ENCODE data around the gene CLTC. TPM values are rescaled to one million over a fixed set of nuclear protein-coding genes. Genes with fewer than 3 reads are reported as not detected.

The CLTC gene
- total RNA-seq, 1 donor from 2014 or later, result 113 TPM

DNA sequence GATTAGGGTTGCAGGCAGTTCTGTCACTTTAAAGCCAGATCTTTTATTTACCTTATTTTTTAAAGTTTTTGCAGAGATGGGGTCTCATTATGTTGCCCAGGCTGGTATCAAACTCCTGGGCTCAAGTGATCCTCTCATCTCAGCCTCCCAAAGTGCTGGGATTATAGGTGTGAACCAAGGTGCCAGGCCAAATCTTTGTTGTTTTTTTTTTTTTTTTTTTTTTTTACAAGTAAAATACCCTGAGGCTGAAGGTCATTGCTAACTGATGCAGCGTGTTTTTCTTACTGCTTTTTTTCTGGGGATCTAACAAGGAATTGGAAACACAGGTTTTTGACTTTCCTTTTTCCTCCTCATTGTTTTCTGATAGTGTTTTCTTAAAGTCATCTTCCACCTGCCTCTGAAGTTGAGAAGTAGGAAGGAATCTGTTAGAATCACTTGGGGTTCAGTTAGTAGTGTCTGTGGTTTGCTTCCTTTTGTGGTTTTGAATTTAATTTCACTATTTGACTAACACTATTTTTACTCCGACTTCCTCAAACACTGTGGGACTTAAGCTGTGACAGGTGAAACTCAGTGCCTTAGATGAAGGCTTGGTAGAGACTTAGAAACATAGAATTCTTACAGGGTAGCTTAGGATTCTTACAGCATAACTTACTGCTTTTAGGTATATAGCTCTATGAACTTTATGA is 22.2 kb downstream of the CLTC start:
- no peak for DNase-seq (ENCODE audit: extremely low spot score in 2 of 2)
- H3K27ac ChIP-seq, result no peak overlapping the region
- H3K9me3 ChIP-seq, result no peaks in the 10 kb centered on the region
- intact Hi-C loops (cut with DNase I), result no loop called here
- TF ChIP-seq POLR2A (IDR thresholded peaks at IDR 0.05) (no peak), POLR2AphosphoS5 (IDR thresholded peaks at IDR 0.05; ENCODE audit: insufficient read depth in 1 of 2, low read depth in 1 of 2) (no peak)
- TF ChIP-seq, protein P1, sequence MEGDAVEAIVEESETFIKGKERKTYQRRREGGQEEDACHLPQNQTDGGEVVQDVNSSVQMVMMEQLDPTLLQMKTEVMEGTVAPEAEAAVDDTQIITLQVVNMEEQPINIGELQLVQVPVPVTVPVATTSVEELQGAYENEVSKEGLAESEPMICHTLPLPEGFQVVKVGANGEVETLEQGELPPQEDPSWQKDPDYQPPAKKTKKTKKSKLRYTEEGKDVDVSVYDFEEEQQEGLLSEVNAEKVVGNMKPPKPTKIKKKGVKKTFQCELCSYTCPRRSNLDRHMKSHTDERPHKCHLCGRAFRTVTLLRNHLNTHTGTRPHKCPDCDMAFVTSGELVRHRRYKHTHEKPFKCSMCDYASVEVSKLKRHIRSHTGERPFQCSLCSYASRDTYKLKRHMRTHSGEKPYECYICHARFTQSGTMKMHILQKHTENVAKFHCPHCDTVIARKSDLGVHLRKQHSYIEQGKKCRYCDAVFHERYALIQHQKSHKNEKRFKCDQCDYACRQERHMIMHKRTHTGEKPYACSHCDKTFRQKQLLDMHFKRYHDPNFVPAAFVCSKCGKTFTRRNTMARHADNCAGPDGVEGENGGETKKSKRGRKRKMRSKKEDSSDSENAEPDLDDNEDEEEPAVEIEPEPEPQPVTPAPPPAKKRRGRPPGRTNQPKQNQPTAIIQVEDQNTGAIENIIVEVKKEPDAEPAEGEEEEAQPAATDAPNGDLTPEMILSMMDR (IDR thresholded peaks at IDR 0.05), result no peak
- peaks cover 55% of the 10 kb centered on the region for H3K4me1 ChIP-seq
- peaks cover 0 to 6% of the 10 kb centered on the region in 2 donors for H3K36me3 ChIP-seq
- H3K4me3 ChIP-seq, result no peak overlapping the region
- H3K27me3 ChIP-seq, result no peaks in the 10 kb centered on the region

DNA sequence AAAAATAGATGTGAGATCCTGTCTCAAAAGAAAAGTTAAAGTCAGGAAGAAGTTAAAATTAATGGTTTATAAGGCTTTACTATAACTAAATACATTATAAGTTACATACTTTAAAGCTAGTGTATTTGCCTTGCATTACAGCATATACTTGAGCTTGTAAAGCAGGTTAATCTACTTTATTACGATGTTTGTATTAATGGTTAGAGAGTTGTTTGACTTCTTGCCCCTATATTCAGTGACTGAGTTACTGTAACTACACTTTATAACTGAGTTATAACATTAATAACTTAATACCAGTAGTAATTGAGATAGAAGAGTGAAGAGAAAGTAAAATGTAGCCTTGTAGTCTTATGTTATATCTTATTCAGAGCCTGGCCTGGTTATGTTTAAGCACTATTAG is 22.9 kb downstream of the CLTC start:
- TF ChIP-seq POLR2AphosphoS5 (IDR thresholded peaks at IDR 0.05; ENCODE audit: insufficient read depth in 1 of 2, low read depth in 1 of 2) (no peak), POLR2A (IDR thresholded peaks at IDR 0.05) (no peak)
- TF ChIP-seq, protein P1 (IDR thresholded peaks at IDR 0.05), result no peak
- no peak overlapping the region for H3K27ac ChIP-seq
- H3K4me3 ChIP-seq, result no peak overlapping the region
- peaks cover 55% of the 10 kb centered on the region for H3K4me1 ChIP-seq
- H3K9me3 ChIP-seq, result no peaks in the 10 kb centered on the region
- no peak for DNase-seq (ENCODE audit: extremely low spot score in 2 of 2)
- intact Hi-C loops (cut with DNase I), result no loop called here
- no peaks in the 10 kb centered on the region for H3K27me3 ChIP-seq
- H3K36me3 ChIP-seq, result peaks cover 0 to 8% of the 10 kb centered on the region in 2 donors

DNA sequence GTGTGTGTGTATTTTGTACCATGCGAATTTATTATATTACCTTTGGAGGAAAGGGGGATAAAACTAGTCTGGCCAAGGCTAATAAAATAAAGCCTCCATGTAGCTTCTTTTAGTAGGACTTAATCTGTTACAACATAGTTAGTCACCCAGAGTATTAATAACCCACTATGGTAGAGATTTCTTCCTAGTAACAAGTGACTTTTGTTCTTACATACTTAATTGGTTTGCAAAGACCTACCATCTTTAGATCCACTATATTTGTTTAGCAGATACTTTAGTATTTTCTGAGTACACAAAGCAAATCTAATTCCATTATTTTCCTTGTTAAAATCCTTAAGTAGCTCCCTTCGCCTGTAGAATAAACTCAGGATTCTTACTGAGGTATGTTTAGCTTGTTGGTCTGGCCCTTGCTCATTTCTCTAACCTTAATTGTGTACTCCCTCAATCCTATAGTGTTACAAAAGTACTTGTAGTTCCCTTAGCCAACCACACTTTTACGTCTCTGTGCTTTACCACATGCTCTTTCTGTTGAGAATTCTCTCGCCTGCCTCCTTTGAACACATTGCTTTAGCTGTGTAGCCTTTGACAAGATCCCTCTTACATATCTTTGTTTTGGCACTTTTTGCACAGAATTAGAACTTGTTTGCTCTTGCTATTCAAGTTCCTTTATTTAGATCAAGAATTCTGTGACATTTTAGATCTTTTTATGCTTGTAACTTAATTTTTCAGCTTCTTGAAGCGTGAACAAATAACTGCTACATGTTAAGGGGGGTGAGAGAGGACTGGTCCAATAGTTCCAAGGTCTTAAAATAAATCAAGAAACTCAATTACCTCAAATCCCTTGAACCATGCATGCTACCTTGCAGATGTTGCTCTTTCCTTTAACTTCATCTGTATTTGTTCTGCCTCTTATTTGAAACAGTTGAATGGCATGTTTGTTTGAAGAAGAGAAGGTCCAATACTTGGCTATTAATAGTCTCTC is 23.8 kb downstream of the CLTC start:
- TF ChIP-seq POLR2A (IDR thresholded peaks at IDR 0.05) (no peak), POLR2AphosphoS5 (IDR thresholded peaks at IDR 0.05; ENCODE audit: insufficient read depth in 1 of 2, low read depth in 1 of 2) (no peak)
- TF ChIP-seq, protein P1 (IDR thresholded peaks at IDR 0.05), result no peak
- Histone ChIP-seq H3K9me3 (no peaks in the 10 kb centered on the region), H3K4me1 (peaks cover 59% of the 10 kb centered on the region), H3K4me3 (no peak overlapping the region), H3K27me3 (no peaks in the 10 kb centered on the region), H3K36me3 (peaks cover 0 to 17% of the 10 kb centered on the region in 2 donors), H3K27ac (no peak overlapping the region)
- DNase-seq (ENCODE audit: extremely low spot score in 2 of 2), result no peak
- intact Hi-C loops (cut with DNase I), result no loop called here

DNA sequence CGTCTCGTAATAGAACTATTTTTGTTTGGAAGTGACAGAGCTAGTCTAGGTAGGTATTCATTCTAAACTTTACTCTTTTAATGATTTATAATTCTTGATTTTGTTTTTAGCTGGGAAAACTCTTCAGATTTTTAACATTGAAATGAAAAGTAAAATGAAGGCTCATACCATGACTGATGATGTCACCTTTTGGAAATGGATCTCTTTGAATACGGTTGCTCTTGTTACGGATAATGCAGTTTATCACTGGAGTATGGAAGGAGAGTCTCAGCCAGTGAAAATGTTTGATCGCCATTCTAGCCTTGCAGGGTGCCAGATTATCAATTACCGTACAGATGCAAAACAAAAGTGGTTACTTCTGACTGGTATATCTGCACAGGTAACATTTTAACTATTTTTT is 27.6 kb downstream of the CLTC start:
- Histone ChIP-seq H3K4me1 (peaks cover 27% of the 10 kb centered on the region), H3K27ac (no peak overlapping the region), H3K27me3 (no peaks in the 10 kb centered on the region), H3K9me3 (no peaks in the 10 kb centered on the region), H3K36me3 (peaks cover 0 to 41% of the 10 kb centered on the region in 2 donors), H3K4me3 (no peak overlapping the region)
- DNase-seq (ENCODE audit: extremely low spot score in 2 of 2), result no peak
- intact Hi-C loops (cut with DNase I), result no loop called here
- no peak for TF ChIP-seq POLR2AphosphoS5 (IDR thresholded peaks at IDR 0.05; ENCODE audit: insufficient read depth in 1 of 2, low read depth in 1 of 2)
- TF ChIP-seq, protein P1 (IDR thresholded peaks at IDR 0.05), result no peak
- TF ChIP-seq POLR2A (IDR thresholded peaks at IDR 0.05), result no peak
